GM13977 (cell line): Measurements from ENCODE around the gene SLC25A20.
A peak's percentile ranks its signal among the peaks of the same experiment; 100 is the strongest.

Experiments used
- DNase-seq: peaks from one replicate; pipeline ENCODE4 v3.0.0; 2012; ENCODE audit warnings: low spot score
- CTCF ChIP-seq: IDR thresholded peaks from 2 replicates; pipeline ENCODE4 v1.5.1; 2012; ENCODE audit warnings: mild to moderate bottlenecking, control low read depth; ENCODE audit not compliant: insufficient read depth; ENCODE audit errors: extremely low read depth, missing control alignments
- in situ Hi-C: fragments of 300-500 bp; cut with MboI; formaldehyde crosslinking; loops from one replicate; pipeline ENCODE4 v1.12.0; 2022; ENCODE audit warnings: low sequenced_read_pairs, low pct_unique_long_range_greater_than_20kb, mixed read lengths, inconsistent platforms; ENCODE audit not compliant: unreplicated experiment

The SLC25A20 gene

DNA sequence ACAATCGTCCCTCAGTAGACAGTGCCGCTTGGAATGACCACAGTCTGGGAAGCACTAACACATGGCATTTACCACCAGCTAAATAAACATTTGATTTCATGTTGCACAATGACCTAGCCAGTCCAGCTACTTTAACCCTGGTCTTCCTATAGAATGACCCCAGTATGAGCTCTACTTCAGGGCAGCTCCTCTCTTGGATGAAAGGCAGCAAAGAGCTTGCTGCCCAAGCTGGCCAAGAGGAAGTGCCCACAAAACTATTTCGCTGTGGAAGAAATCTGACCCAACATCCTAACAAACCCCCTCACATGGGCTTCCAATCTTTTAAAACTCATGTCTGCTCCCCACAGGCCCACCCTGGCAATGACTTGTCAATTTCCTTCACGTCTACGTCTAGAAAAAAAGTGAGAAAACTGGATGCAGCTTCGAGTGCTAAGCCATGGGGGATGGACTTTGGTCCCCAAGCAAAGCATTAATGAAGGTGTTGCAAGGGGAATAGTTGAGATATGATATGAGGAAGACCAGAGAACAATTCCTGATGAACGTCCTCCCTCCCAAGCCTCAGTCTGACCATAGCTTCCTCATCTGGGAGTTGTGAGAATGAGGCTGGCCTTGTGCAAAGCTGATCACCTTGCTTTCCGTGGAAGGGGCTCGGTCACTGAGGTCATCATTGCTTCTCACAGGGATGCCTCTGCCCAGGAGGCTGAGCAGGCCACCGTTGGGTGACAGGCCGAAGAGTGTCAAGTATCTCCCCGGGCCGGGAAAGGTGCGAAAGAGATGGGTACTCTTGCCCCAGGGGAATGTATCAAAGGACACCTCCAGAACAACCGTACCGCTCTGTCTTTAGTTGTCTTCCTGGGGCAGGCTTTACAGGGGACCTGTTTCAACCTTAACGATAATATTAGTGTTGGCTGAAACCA lies 964 bp downstream of the SLC25A20 start:
- in situ Hi-C loops = no loop called here
- no peak for DNase-seq
- no peak for TF ChIP-seq CTCF

DNA sequence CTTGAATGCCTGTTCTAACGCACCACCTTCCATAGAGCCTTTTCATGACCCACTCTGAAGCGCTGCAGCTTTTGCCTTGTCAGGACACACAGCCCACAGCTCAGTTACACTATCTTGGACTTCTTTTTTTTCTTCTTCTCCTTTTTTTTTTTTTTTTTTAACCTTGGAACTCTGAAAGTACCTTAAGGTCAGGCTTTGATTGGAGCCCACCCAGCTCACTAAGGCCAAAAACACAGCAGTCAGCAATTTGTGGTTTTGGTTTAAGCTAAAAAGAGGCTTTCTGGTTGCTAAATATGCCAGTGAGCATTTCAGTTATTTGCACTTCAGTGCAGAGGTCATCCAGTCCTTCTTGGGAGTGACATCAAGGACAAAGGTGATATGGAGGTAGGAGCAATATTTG lies 1.7 kb downstream of the SLC25A20 start:
- no peak for TF ChIP-seq CTCF
- no peak for DNase-seq
- in situ Hi-C loops = no loop called here

GRCh38 chr3:48894516-48894915 lies 4.2 kb downstream of the SLC25A20 start:
- in situ Hi-C loops = no loop called here
- no peak for TF ChIP-seq CTCF
- DNase-seq = no peak

DNA sequence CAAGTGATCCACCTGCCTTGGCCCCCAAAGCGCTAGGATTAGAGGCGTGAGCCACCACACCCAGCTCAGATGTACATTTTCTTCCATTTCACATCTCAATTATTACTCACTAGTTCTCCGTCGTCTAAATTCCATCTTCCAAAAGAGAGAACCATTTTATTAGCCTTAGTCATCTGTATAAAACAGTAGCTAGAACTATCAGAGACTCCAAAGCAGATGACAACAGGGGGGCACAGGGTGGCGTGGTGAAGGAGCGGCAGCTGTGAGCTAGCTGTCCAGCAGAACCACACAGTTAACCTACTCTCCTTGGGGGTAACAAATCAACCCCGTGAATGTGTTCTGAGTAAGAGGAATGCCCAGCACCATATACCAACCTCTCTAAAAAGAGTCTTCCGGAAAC lies 7.1 kb downstream of the SLC25A20 start:
- no peak for TF ChIP-seq CTCF
- in situ Hi-C loops = no loop called here
- no peak for DNase-seq

GRCh38 chr3:48885753-48886152 lies 12.9 kb downstream of the SLC25A20 start:
- no peak for DNase-seq
- TF ChIP-seq CTCF = no peak
- in situ Hi-C loops = no loop called here

DNA sequence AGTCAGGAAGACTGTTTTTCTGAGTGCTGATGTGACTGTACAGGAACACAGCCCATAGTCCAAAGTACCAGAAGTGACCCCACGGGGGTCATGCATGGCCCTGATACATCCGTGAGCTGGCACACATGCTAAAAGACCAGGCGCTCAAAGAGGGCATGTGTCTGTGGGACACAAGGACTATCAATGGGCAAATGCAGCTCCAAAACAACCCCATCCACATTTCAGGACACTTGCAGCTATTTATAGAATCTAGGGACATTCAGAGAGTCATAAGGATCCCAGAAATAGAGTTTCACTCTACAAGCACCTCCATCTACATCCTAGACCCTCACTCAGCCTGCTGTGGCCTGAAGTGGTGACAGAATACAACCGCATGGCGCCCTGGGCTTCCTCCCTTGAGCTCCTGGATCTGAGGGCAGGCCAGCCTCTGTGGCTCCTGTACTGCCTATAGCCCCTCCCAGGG lies 17.0 kb downstream of the SLC25A20 start:
- in situ Hi-C loops = no loop called here
- DNase-seq = peak; percentile 2
- no peak for TF ChIP-seq CTCF
